Occipital lobe (tissue), 2 donors: ENCODE measurements around the gene HCRT. TPM values are rescaled to one million over a fixed set of nuclear protein-coding genes. Genes with fewer than 3 reads are reported as not detected.
"Not testable (repeated sequence)": the region's sequence is repeated elsewhere in the genome, so short reads cannot be mapped to it uniquely, and the experiment has no call there.

ENCODE experiments used
- DNase-seq: peaks from one replicate; lab custom pipeline; 2025; lab: John Stamatoyannopoulos, UW
- total RNA-seq: library from RNA; depleted of rRNA; stranded (reverse); fragments of >200 nt; gene quantifications from one replicate; pipeline ENCODE4 v1.2.3, GENCODE V29; 2014

The HCRT gene
- total RNA-seq, 1 donor from 2014 or later = not detected

- DNase-seq = no peak
These were observed 43.9 kb downstream of the HCRT start for GRCh38 chr17:42141382-42141781.

GRCh38 chr17:42140690-42141089 is 44.6 kb downstream of the HCRT start:
- DNase-seq = not testable (repeated sequence)

GRCh38 chr17:42138749-42139492 is 46.3 kb downstream of the HCRT start:
- DNase-seq = no peak

GRCh38 chr17:42136654-42137051 is 48.6 kb downstream of the HCRT start:
- no peak for DNase-seq

GRCh38 chr17:42135664-42136653 is 49.3 kb downstream of the HCRT start:
- no peak for DNase-seq

- no peak for DNase-seq
These were observed 50.1 kb downstream of the HCRT start for GRCh38 chr17:42135151-42135550.

Other genes starting within 250 kb of the HCRT start
- gene CNP, start 218.7 kb downstream of the HCRT start, total RNA-seq = 40.7 TPM
- 78.0 TPM for gene DNAJC7, start 168.0 kb downstream of the HCRT start, total RNA-seq
- 31.5 TPM for gene NKIRAS2, start 165.4 kb downstream of the HCRT start, total RNA-seq
- 3.7 TPM for gene C17orf113, start 134.9 kb downstream of the HCRT start, total RNA-seq
- gene ZNF385C, start 87.0 kb downstream of the HCRT start, total RNA-seq = 0.31 TPM
- gene DHX58, start 72.7 kb downstream of the HCRT start, total RNA-seq = 1.1 TPM
- 9.0 TPM for gene KAT2A, start 64.1 kb downstream of the HCRT start, total RNA-seq
- gene HSPB9, start 62.6 kb downstream of the HCRT start, total RNA-seq = not detected
- 35.1 TPM for gene RAB5C, start 30.5 kb downstream of the HCRT start, total RNA-seq
- 0.31 TPM for gene KCNH4, start 4.3 kb downstream of the HCRT start, total RNA-seq
- gene GHDC, start 9.0 kb upstream of the HCRT start, total RNA-seq = 5.5 TPM
- gene STAT5B, start 90.9 kb upstream of the HCRT start, total RNA-seq = 20.7 TPM
- gene STAT5A, start 103.0 kb upstream of the HCRT start, total RNA-seq = 1.4 TPM
- 25.1 TPM for gene STAT3, start 203.0 kb upstream of the HCRT start, total RNA-seq
- gene CAVIN1, start 237.8 kb upstream of the HCRT start, total RNA-seq = 7.8 TPM